Stimulated activated naive CD4-positive, alpha-beta T cell treated with Interleukin-2 at 50 U/mL for 16 hours (primary cell): ENCODE results near the gene MZB1.
"Not testable (repeated sequence)": the region's sequence is repeated elsewhere in the genome, so short reads cannot be mapped to it uniquely, and the experiment has no call there.

ENCODE experiments used
- DNase-seq: peaks from one replicate; lab custom pipeline; 2025; lab: John Stamatoyannopoulos, UW

The MZB1 gene

DNA sequence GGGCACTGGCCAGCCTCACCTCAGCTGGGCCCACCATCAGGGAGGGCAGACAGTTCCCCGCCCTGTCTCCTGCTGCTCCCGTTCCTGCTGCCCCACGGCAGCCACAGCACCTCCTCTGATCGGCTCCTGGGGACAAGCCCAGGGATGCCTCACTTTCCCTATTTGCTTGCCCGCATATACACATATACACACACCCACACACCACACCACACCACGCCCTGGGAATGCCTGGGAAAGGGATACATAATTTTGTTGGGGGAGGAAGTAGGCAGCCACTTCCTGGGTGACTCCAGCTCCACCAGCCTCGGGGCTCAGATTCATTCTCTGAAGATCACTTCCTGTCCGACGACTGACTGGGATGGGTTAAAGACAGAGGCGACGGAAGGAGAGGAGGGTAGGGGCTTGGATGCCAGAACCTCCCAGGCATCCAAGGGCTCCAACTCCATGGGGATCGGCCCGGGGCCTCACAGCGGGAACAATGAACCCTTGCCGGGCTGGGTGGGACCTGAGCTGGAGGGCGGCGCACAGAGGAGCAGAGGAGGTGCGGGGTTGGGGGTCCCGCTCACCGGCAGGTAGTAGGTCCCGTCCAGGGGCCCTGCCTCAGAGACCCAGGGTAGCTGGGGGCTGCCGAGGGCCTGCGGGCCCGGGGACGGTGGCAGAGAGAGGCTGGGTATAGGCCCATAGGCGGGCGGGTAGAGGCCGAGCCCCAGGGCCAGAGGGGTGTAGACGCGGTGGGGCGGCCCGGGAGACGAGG is 2.0 kb upstream of the MZB1 start:
- DNase-seq, result no peak

DNA sequence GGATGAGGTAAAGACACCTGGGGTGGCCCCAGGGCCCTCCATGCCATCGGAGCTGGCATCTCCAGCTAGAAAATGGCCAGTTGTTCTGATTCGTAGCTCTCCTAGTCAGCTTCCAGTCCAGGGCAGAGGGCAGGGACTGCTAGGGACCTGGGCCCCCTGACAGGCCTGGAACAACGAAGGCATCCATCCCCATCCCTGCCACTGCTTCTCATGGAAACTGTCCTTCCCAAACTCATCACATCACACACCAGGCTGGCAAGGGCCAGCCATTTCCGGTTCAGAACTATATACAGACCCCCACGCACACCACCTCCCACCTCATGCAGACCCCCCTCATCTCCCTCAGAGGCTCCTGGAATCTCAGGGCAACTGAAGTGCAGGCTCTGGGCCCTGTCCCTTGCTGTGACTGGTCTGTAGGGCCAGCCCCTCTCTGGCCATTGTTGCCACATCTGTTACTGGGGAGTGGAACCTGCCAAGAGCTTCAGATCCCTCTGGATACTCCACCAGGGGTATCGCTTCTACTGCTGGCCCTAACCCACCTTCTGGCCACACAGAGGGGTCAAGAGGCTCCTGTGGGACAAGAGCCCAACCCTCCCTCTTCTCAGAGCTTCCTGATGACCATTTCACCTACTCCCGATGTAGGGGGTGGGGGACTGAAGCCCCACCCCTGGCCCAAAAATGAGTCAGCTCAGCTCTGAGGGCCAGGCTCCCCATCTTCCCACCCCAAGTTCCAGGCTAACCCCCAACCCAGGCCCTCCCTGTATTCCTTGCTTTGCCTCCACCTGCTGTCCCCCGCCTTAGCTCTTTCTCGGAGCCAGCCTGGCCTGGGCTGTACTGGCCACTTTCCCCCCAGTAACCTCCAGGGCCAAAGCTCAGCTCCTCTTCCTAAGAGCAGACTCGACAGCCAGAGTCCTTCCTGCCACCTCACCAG is 1.2 kb upstream of the MZB1 start:
- no peak for DNase-seq

GRCh38 chr5:139388198-139388821 is 1.4 kb downstream of the MZB1 start:
- no peak for DNase-seq

DNA sequence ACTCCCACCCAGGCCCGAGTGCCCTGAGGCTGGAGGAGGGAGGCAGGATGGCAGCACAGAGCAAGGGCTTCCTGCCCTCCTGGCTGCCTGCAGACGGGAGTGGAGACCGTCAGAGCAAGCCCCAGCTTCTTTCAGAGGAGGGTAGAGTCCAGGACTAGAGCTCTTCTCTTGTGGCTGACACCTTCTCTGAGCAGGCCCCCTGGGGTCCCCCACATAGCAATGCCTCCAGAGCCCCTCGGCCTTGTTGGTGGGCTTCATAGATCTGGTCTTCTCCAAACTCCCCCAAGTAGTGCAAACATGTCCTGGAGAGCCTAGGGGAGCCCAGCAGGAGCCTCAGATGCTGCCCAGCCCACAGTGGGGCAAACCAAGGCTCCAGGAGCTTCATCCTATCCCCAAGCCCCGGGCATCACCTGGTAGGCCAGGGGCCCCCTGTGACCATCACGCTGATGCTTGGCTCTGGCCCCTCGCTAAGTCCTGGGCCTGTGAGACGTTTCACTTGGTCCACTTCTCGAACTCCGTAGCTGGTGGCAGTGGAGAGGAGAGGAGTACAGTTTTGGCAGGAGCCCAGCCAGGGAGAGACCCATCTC is 2.0 kb downstream of the MZB1 start:
- no peak for DNase-seq

GRCh38 chr5:139386956-139387355 is 2.8 kb downstream of the MZB1 start:
- DNase-seq, result not testable (repeated sequence)

DNA sequence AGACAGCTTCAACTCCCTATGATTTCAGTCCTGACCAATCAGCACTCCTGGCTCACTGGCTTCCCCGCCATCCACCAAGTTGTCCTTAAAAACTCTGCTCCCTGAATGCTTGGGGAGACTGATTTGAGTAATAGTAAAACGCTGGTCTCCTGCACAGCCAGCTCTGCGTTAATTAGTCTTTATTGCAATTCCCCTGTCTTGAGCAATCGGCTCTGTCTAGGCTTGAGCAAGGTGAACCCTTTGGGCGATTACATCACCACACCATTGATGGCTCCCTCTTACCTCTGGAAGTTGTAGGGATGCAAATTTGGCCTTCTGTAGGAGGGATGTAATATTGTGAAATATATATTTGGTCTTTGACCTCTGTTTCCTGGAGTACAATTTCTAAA is 3.7 kb downstream of the MZB1 start:
- no peak for DNase-seq

- DNase-seq, result no peak
Measured at GRCh38 chr5:139385061-139386049, 4.4 kb downstream of the MZB1 start.

DNA sequence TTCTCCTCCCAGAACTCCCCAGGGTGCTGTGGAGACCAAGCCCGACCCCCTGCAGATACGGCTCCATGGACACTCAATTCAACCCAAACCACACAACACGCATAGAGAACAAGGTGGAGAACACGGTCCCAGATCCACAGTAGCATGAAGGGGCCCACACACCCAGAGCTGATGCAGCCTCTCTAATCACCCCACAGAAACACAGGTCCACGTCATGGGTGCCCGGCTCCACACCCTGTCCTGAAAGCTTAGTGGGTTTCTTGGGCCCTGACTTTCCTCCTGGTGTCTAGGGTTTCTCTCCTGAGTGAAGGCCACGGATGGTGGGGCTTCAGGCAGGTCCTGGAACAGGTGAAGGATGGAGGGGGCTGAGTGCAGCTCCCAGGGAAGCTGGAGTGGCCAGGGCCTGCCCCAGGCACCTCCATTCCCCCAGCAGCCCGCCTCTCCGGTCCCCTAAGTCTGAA is 5.1 kb downstream of the MZB1 start:
- DNase-seq, result no peak

DNA sequence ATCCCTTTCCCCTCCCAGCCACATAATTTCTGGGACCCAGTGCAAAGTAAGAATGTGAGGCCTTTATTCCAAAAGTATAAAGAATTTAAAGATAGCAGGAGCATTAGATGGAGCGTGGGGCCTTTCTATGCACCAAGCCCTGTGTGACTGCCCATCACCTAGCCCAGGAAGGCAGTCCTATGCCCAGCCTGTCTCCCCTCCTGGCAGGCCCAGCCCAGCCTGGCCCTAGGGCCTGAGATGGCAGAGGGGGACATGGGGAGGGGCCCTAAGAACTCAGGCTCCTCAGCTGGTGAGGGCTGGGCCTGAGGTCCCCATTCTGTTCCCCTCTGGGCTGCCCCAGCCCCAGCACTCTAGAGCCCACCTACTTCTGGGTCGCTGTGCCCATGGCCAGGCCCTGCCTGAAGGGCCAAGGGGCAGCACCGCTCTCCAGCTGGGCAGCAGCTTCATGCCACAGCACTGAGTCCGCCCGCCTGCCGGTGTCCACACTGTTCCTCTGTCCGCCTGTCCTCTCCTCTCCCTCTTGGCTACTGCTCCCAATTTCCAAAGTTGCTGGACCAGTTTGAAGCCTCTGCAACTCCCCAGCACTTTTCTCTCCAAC is 5.6 kb downstream of the MZB1 start:
- DNase-seq, result no peak

- no peak for DNase-seq
Measured at GRCh38 chr5:139383275-139383992, 6.3 kb downstream of the MZB1 start, which contains the start of gene SLC23A1. Gene SLC23A1 (minus strand): TSS chr5:139383297. CDS start chr5:139383253, 44 bp downstream.

GRCh38 chr5:139382807-139383206 is 6.9 kb downstream of the MZB1 start:
- no peak for DNase-seq

DNA sequence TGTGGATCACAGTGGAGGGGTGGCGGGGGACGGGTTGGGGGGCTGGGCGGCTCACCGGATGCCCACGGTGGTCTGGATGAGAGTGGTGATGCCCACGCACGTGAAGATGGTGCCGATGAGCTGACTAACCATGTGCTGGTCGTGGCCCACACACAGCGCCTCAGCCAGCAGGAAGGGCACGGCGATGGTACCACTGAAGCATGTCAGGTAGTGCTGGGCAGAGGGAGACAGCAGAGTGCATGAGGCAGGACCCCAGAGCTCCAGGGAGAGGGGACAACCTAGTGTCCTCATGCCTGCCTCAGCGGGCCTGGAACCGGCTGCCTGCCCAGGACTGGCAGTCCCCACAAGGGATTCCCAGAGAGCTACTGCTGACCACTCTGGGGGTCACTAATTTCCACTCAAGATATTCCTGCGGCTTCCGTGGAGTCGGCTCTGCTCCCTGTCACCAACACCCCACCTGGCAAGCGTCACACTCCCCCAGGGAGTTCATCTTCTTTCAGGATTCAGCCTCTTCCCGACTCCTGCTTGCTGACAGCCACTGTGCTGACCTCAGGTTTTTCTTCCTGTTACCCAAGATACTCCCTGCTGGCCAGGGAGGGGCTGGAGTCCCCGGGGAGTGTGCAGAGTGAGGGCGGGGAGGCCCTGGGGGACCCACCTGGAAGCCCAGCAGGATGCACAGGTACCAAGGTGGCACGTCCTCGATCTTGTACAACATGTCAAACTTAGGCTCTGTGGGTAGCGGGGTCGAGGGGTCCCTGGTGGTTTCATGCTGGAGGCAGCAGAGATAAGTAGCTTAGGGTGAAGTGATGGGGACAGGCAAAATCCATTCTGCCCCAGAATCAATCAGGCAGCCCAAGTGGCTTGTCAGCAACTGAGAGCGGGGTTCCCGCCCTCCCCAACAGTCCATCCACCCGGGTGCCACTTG is 7.6 kb downstream of the MZB1 start:
- no peak for DNase-seq

DNA sequence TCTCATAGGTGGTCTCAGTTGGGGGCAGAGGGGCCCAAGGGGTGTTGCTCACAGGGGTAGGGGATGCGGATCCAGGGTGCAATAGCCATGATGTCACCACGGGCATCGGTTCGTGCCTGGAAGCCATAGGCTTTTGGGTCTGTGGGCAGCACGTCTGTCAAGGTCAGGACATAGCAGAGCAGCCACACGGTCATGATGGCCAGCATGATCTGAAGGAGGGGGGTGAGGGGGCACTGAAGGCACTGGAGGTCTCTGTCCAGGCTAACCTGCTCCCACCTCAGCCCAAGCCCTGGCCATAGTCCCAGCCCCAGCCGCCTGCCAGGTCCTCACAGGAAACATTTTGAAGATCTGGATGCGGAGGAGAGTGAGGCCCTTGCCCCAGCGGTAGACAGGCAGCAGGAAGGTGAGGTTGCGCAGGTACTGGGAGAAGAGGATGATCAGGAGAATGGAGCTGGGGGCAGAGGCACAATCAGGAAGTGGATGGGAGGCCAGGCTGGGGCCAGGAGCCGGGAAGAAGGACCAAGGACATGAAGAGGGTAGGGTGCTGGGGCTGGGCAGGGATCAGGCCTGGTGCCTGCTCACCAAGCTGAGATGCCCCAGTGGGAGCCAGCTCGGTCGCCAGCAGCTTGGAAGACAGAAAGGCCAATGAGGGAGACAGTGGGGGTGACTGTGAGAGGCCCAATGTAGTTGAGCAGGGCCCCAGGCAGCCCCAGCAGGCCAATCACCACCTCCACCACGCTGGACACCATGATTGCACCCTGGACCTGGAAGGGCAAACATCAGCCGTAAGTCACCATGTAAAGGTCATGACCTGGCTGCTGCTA is 9.9 kb downstream of the MZB1 start:
- DNase-seq, result no peak

DNA sequence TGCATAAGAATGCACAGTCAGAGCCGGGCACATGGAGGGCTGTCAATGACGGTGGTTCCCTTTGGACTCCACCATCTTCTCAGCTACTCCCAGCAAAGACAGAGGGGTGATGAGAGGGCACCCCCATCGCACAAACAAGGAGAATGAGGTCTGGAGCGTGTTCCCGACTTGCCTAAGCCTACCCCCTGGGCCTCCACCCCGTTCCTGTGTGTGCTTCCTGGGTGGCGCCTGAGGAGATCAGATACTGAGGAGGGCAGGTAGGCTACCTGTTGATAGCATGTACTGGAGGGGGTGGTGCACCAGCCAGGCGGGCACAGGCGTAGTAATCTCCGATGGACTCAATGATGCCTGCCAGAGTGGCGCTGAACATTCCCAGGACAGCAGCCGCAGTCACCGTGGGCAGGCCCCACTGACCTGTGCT is 10.8 kb downstream of the MZB1 start:
- DNase-seq, result no peak

- DNase-seq, result no peak
Measured at GRCh38 chr5:139378101-139378825, 11.4 kb downstream of the MZB1 start.

DNA sequence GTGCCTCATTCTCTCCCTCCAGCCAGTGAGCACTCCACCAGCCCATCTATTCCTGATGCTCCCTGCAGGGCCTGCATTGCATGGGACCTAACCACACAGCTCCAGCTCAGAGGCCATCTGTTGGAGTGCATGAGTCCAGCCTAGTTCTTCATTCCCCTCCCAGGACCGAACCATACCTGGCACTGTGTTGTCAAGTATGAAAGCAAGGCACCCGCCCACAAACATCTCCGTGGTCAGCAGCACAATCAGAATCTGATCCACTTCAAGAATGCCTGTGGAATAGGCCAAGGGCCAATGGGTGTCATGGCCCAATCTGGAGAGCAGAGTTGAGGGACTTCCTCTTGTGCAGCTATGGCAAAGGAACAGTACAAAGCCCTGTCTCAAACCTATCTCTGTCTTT is 12.5 kb downstream of the MZB1 start:
- DNase-seq, result no peak

DNA sequence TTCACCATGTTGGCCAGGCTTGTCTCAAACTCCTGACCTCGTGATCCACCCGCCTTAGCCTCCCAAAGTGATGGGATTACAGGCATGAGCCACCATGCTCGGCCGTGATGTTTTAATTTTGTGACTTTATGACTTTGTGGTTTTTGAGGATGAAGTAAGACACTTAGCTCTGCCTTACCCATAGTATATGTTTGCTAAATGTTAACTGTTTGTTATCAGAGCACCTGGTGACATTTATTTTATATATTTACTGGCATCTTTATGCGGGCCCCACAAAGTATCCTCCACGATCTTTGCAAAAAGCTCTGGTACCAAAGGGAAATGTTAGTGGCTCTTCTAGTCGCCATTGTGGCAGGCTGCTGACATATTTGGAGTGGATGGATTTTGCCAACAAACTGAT is 13.3 kb downstream of the MZB1 start:
- no peak for DNase-seq
